GM23338 (cell line): ENCODE results near the gene PLCL1. TPM values are rescaled to one million over a fixed set of nuclear protein-coding genes. Genes with fewer than 3 reads are reported as not detected.

Experiments used
- ATAC-seq: fragments of 200-7000 bp; cut with Tn5 transposase; 3 replicates; pipeline ENCODE4 v1.9.1; 2020
- DNase-seq: peaks from one replicate; pipeline ENCODE4 v3.0.0-alpha.2; 2015; ENCODE audit warnings: low spot score
- H2AFZ ChIP-seq: fragments of 200-600 bp; sonication (generic); 2 replicates; pipeline ENCODE4 v1.8.0; 2016; ENCODE audit warnings: antibody characterized with exemption, mild to moderate bottlenecking, moderate library complexity
- H3F3A ChIP-seq: fragments of 200-600 bp; sonication (generic); replicated peaks from 2 replicates; pipeline ENCODE4 v1.8.0; 2017; ENCODE audit warnings: antibody characterized with exemption, mixed run types, low read depth
- H3K27ac ChIP-seq: fragments of 200-600 bp; sonication (generic); 2 replicates; pipeline ENCODE4 v1.6.1; 2016; ENCODE audit warnings: low read depth
- H3K27me3 ChIP-seq: fragments of 200-600 bp; sonication (generic); 2 replicates; pipeline ENCODE4 v1.8.0; 2016; ENCODE audit warnings: mild to moderate bottlenecking, mixed run types, moderate library complexity; ENCODE audit not compliant: insufficient read depth
- H3K36me3 ChIP-seq: fragments of 200-600 bp; sonication (generic); 2 replicates; pipeline ENCODE4 v1.8.0; 2016; ENCODE audit warnings: mild to moderate bottlenecking; ENCODE audit not compliant: insufficient read depth
- H3K4me1 ChIP-seq: fragments of 200-600 bp; sonication (generic); 2 replicates; pipeline ENCODE4 v1.8.0; 2016; ENCODE audit warnings: mild to moderate bottlenecking, moderate library complexity; ENCODE audit not compliant: insufficient read depth
- H3K4me2 ChIP-seq: fragments of 200-600 bp; sonication (generic); 2 replicates; pipeline ENCODE4 v1.7.1; 2017; ENCODE audit warnings: mixed run types
- H3K4me3 ChIP-seq: fragments of 200-600 bp; sonication (generic); 2 replicates; pipeline ENCODE4 v1.6.1; 2016; ENCODE audit warnings: mixed run types
- H3K79me2 ChIP-seq: fragments of 200-600 bp; sonication (generic); replicated peaks from 2 replicates; pipeline ENCODE4 v1.8.0; 2017; ENCODE audit warnings: mild to moderate bottlenecking; ENCODE audit not compliant: insufficient read depth
- H3K9me2 ChIP-seq: fragments of 200-600 bp; sonication (generic); 2 replicates; pipeline ENCODE4 v1.8.0; 2017; ENCODE audit not compliant: insufficient read depth
- H4K20me1 ChIP-seq: fragments of 200-600 bp; sonication (generic); replicated peaks from 2 replicates; pipeline ENCODE4 v1.8.0; 2017; ENCODE audit warnings: mild to moderate bottlenecking; ENCODE audit not compliant: insufficient read depth
- H3K27ac Mint-ChIP-seq: 2 replicates; pipeline ENCODE4 v1.8.0; 2020; ENCODE audit warnings: inconsistent platforms, mild to moderate bottlenecking, moderate library complexity, mixed read lengths
- H3K27me3 Mint-ChIP-seq: 3 replicates; pipeline ENCODE4 v1.8.0; 2022; ENCODE audit warnings: low read depth, mild to moderate bottlenecking, moderate library complexity, mixed read lengths, inconsistent platforms; ENCODE audit not compliant: insufficient read depth, poor library complexity
- H3K36me3 Mint-ChIP-seq: 3 replicates; pipeline ENCODE4 v1.8.0; 2021; ENCODE audit warnings: low read depth, mild to moderate bottlenecking, inconsistent platforms, moderate library complexity, mixed read lengths
- H3K4me1 Mint-ChIP-seq: 3 replicates; pipeline ENCODE4 v1.8.0; 2020; ENCODE audit warnings: mild to moderate bottlenecking, inconsistent platforms, mixed read lengths
- H3K4me3 Mint-ChIP-seq: 3 replicates; pipeline ENCODE4 v1.8.0; 2021; ENCODE audit warnings: moderate library complexity, mild to moderate bottlenecking, inconsistent platforms, mixed read lengths
- H3K9me3 Mint-ChIP-seq: 3 replicates; pipeline ENCODE4 v1.8.0; 2020; ENCODE audit warnings: moderate library complexity, mild to moderate bottlenecking, inconsistent platforms, mixed read lengths
- CREB1 ChIP-seq: fragments of 250-450 bp; sonication (Bioruptor Pico); IDR thresholded peaks from 2 replicates; pipeline ENCODE4 v1.5.0; 2020; ENCODE audit warnings: low read depth, mild to moderate bottlenecking, moderate library complexity
- CTCF ChIP-seq, 2 experiments: fragments of 200-600 bp in 1 of 2; sonication (generic) in 1 of 2; conservative IDR thresholded peaks; 2 replicates each; pipeline versions ENCODE4 v1.5.1 to v1.6.1; 2016 to 2017; ENCODE audit warnings: antibody characterized with exemption in 2 of 2, low read depth in 2 of 2, mild to moderate bottlenecking in 2 of 2, moderate library complexity in 1 of 2
- ETS1 ChIP-seq: IDR thresholded peaks from 2 replicates; pipeline ENCODE4 v1.6.1; 2016; ENCODE audit warnings: antibody characterized with exemption
- EZH2 ChIP-seq: fragments of 200-600 bp; sonication (generic); IDR thresholded peaks from one replicate; pipeline ENCODE4 v1.8.0; 2017; ENCODE audit warnings: antibody characterized with exemption, mild to moderate bottlenecking, low read depth; ENCODE audit not compliant: unreplicated experiment
- EZH2phosphoT487 ChIP-seq: fragments of 200-600 bp; sonication (generic); IDR thresholded peaks from one replicate; pipeline ENCODE4 v1.8.1; 2018; ENCODE audit warnings: antibody characterized with exemption; ENCODE audit not compliant: unreplicated experiment
- JUNB ChIP-seq: IDR thresholded peaks from one replicate; pipeline ENCODE4 v1.6.1; 2016; ENCODE audit warnings: antibody characterized with exemption; ENCODE audit not compliant: unreplicated experiment
- NANOG ChIP-seq: IDR thresholded peaks from 2 replicates; pipeline ENCODE4 v1.6.1; 2016; ENCODE audit warnings: antibody characterized with exemption, borderline replicate concordance
- POLR2AphosphoS5 ChIP-seq: IDR thresholded peaks from 2 replicates; pipeline ENCODE4 v1.6.1; 2016; ENCODE audit warnings: antibody characterized with exemption, low read depth
- ZNF331 ChIP-seq: fragments of 250-450 bp; sonication (Bioruptor Pico); IDR thresholded peaks from 2 replicates; pipeline ENCODE4 v1.5.0; 2020; ENCODE audit warnings: low read depth, mild to moderate bottlenecking, moderate library complexity
- ZNF462 ChIP-seq: fragments of 250-450 bp; sonication (Bioruptor Pico); IDR thresholded peaks from 2 replicates; pipeline ENCODE4 v1.5.0; 2020; ENCODE audit warnings: mild to moderate bottlenecking, moderate library complexity
- polyA plus RNA-seq: library from polyadenylated mRNA; unstranded; fragments of >200 nt; fragmentation: Nextera tagmentation; extraction: Ambion mirVana; gene quantifications from 2 replicates; pipeline ENCODE4 v1.2.1, GENCODE V29; 2016
- total RNA-seq: library from RNA; depleted of rRNA; stranded (reverse); fragments of >200 nt; shearing (Covaris generic); gene quantifications from 2 replicates; pipeline ENCODE4 v1.2.3, GENCODE V29; 2014

Gene PLCL1
- total and polyA plus RNA-seq, 2 experiments from 2014 or later = not detected

- no peaks in the 10 kb centered on the region for H3K9me2 ChIP-seq
- no peaks in the 10 kb centered on the region for H3K27me3 ChIP-seq
- no peak overlapping the region for H2AFZ ChIP-seq
- no peaks in the 10 kb centered on the region for H4K20me1 ChIP-seq
- H3K36me3 ChIP-seq = no peaks in the 10 kb centered on the region
- ATAC-seq (no peak), DNase-seq (no peak)
- Mint-ChIP-seq H3K4me1 (peaks cover 5% of the 10 kb centered on the region; the same call in 2 of the 3 replicates), H3K27me3 (no peaks in the 10 kb centered on the region), H3K36me3 (no peaks in the 10 kb centered on the region), H3K4me3 (no peak overlapping the region), H3K9me3 (no peaks in the 10 kb centered on the region), H3K27ac (no peak overlapping the region)
- H3K79me2 ChIP-seq = no peaks in the 10 kb centered on the region
- H3K4me2 ChIP-seq = no peak overlapping the region
- no peak for TF ChIP-seq JUNB
- no peak for TF ChIP-seq EZH2phosphoT487
- no peak for TF ChIP-seq EZH2
- TF ChIP-seq ZNF331 (CRISPR knock-in tag) = no peak
- no peak for TF ChIP-seq CTCF (conservative IDR thresholded peaks at IDR 0.05; ENCODE audit: low read depth in 2 of 2)
- no peak for TF ChIP-seq ETS1
- TF ChIP-seq ZNF462 (CRISPR knock-in tag) = no peak
- no peak for TF ChIP-seq POLR2AphosphoS5
- no peak for TF ChIP-seq CREB1 (CRISPR knock-in tag)
- no peak for TF ChIP-seq NANOG
- H3F3A ChIP-seq = no peaks in the 10 kb centered on the region
- 0 out of 2 replicates have a peak, but pooled peaks cover 4% of the 10 kb centered on the region for H3K4me1 ChIP-seq
- H3K27ac ChIP-seq = no peak overlapping the region
- H3K4me3 ChIP-seq = no peak overlapping the region
These were observed 103.8 kb downstream of the PLCL1 start for GRCh38 chr2:197908156-197908555.
